GM19351 (cell line): Measurements from ENCODE around the gene YTHDF1.
"Not testable (repeated sequence)": the region's sequence is repeated elsewhere in the genome, so short reads cannot be mapped to it uniquely, and the experiment has no call there.

ENCODE experiments used
- ATAC-seq: cut with Tn5 transposase; IDR thresholded peaks from one replicate; pipeline ENCODE4 v1.9.1; 2021; ENCODE audit warnings: mild to moderate bottlenecking, moderate library complexity; ENCODE audit not compliant: unreplicated experiment

YTHDF1 gene

GRCh38 chr20:63216041-63216848 is at the start of gene YTHDF1:
Gene YTHDF1 (minus strand): TSS chr20:63216131. CDS start chr20:63215892, 239 bp downstream.
- peak; percentile 79 for ATAC-seq

GRCh38 chr20:63264519-63264918 is 48.6 kb upstream of the YTHDF1 start:
- ATAC-seq, result no peak

DNA sequence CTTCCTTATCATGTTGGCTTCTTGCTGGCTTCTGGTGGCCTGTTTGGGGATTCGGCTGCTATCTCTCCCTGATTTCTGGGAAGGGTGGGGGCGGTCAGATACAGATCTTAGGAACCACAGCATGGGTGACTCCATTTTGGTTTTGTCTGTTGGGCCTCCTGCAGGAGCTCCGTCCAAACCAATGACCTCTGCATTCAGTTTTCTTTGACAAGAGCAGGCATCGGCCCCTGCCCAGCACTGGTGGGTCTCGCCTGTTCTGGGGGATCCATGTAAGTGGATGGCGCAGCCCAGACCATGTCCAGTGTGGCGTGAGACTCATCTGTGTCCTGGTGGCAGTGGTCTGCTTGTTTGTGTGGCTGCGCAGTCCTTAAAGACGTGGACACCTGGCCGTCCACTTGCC is 48.1 kb upstream of the YTHDF1 start:
- ATAC-seq, result no peak

DNA sequence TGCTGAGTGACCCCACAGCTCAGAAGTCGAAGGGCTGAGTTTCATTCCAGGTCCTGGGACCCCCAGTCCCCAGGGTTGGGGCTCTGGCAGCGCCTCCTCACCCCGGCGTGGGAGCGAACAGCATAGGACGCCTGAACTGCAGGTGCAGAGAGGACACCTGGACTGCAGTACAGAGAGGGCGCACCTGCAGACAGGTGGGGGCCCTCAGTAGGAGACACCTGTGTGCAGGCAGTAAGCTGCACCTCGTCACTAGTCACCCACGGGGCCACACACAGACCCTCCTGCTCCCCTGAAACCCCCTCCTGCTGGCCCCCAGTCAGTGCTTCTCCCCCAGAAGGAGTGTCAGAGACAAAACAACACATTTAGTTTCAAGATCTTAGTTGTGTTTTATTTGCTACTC is 46.9 kb upstream of the YTHDF1 start:
- ATAC-seq, result no peak

DNA sequence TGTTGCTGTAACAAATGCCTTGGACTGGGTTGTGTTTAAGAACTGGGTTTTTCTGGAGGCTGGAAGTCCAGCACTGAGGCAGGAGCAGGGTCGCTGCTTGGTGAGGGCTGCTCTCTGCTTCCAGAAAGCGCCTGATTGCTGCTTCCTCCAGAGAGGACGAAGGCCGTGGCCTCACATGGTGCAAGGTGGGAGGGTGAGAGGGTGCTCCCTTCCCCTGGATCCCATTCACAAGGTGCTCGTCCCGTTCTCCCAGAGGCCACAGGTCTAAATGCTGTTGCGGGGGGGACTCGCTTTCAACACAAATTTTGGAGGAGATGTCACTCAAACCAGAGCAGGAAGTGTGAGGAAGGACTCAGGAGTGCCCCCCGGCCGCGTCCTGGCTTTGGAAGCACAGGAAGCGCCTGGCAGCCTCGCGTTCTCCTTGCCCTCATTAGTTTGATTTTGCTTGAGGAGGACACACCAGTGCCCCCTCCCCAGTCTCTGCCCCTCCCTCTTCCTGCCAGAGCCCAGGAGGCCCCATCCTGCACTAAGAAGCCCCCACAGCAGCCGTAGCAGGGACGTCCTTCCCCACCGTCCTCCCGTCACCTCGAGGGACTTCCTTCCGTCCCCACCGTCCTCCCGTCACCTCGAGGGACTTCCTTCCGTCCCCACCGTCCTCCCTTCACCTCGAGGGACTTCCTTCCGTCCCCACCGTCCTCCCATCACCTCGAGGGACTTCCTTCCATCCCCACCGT is 46.0 kb upstream of the YTHDF1 start:
- ATAC-seq, result no peak

DNA sequence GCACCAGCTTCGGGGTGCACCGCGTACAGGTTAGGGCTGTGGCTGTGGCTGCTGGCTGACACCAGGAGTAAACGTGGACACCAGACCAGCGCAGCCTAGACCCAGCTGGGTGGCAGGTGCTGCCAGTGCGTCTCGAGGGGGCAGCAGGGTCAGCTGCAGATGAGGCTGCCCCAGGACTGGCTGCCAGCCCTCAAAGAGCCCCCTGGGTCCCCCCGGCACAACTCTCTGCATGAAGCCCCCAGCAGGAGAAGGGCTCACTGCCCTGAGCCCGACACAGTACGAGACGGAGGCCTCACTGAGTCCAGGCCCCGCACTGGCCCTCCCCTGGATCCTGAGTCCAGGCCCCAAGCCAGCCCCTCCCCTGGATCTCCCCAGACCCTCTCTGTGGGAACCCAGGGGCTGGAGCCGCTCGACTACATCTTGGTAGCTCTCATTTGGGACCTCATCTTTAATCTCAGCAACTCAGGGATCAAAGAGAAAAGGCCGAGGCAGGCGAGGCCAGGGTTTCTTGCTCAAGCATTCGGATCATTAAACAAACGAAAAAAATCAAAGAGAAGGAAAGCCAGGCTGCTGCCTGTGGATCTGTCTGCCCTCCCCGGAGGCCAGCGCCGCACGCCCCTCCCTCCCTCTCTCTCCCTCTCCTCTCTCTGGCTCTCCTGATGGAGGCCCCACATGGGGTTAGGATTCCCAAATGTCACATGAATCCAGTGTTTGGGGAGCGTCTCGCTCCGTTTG is 45.3 kb upstream of the YTHDF1 start:
- no peak for ATAC-seq

DNA sequence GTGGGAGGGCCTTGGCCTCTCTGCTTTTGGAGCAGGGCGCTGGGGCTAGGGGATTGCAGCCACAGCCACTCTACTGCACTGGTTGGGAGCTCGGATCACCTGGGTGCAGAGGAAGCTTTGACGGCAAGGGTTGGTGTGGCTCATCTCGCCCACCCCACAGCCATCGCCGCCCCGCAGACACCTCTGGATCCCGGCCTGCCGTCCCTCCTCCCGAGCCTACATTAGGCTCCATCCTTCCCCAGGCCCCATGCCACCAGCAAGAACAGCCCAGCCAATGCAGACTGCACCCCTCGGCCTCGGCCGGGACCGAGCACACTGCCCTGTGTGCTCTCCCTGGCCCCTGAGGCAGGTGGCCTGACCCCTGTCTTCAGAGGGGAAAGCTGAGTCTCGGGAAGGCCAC is 44.6 kb upstream of the YTHDF1 start:
- no peak for ATAC-seq

GRCh38 chr20:63259734-63260460 is 44.0 kb upstream of the YTHDF1 start:
- ATAC-seq, result no peak

DNA sequence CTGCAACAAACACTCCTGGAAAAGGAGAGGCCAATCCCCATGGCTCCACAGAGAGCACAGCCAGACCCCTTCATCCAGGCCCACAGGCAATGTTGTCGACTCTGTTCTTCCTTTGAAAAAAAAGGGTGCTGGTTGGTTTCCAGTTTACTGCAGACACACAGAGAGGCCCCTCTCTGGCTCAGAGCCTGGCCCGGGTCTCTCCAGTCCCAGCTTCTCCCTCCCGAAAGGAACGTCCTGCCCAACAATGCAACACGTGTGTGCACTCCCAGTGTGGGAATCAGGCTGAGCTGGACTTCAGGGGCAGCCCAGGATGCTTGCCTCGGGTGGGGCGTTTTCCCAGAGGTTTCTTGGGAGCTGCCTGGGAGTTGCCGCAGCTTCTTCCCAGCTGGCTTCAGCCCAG is 42.9 kb upstream of the YTHDF1 start:
- ATAC-seq, result no peak

DNA sequence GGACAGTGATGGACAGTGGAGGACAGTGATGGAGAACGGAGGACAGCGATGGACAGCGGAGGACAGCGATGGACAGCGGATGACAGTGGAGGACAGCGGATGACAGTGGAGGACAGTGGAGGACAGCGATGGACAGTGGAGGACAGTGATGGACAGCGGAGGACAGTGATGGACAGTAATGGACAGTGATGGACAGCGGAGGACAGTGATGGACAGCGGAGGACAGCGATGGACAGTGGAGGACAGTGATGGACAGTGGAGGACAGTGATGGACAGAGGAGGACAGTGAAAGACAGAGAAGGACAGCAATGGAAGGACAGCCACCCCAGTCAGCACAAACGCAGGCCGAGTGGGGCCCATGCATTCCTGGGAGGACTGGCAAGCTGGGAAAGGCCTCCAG is 41.7 kb upstream of the YTHDF1 start:
- no peak for ATAC-seq

GRCh38 chr20:63256954-63257353 is 41.0 kb upstream of the YTHDF1 start:
- ATAC-seq, result no peak

DNA sequence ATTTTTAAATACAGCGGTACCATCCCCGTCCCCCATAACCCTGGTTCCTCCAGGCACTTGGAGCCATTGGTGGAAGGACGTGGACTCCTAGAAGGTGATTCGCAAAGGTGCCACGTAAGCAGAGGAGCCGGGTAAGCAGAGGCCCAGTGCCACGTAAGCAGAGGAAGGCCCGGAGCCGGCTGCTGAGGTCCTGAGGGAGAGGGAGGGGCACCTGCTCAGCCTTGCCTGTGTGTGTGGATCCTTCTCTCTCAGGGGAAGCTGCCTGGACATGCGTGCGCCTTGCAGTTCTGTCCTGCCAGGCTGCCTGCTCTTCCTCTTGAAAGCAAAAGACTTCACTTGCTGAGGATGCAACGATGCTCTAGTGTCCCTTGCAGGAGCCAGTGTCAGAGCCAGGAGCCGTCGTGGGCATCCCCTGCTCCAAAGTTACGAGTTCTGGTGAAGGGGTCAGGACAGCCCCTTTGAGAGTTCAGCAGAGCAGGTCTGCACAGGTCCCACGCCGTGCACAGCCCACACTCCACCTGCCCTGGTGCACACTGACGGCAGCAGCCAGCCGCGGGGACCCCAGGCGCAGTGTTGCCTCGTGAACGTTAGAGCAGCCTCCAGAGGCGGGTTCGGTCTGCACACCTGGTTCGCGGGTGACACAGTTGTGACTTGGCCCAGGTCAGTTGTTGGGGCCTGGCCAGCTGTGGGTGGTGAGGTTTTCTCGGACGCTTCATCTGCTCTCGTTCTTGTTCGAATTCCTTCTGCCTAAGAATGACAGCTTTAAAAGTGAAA is 40.2 kb upstream of the YTHDF1 start:
- no peak for ATAC-seq

DNA sequence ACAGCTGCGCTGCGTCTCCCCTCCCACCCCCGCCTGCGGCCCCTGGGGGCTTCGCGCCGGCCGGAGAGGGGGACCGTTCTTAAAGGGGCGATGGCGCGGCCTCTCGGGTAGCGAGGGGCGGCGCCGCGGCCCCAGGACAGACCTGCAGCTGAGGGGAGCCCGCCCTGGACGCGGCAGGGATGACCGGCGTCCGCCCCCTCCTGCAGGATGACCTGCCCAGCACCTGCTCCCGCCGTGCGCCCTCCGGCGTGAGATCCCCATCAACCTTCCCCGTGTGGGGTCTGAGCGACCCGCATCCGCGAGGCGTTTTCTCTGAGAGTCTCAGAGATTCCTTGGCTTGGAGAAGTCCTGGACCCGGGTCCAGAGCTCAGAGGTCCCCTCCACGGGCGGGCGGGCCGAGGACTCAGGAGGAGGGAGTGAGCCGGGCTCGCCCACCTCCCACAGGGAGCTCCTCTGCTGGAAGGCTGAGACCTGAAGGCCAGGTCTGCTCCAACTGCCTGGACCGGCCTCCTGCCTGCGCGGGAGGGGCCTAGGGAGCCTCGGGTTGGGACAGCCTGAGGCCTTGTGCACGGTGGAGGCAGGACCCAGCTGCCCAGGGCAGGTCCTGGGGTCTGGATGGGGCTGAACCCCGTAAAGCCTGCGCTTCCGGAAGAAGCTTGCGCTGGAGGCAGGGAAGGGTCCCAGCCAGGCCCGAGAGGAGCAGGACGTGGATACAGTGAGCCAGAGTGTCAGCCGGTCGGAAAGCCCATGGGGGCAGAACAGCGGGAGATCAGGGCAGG is 38.9 kb upstream of the YTHDF1 start:
- ATAC-seq, result no peak

DNA sequence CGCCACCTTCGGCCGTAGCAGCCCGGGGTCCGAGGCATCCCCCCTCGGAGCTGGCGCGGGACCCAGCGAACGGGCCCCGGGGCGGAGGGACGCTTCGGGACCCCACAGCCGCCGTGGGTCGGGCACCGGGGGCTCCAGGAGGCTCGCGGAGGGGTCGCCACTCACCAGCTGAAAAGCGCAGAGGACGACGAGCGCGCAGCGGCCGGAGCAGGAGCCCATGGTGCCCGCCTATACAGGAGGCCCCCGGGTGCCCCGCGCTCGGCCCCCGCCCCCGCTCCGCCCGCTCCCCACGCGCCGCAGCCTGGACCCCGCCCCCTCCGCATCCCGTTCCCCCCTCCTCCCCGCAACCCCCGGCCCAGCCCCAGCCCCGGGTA is 38.3 kb upstream of the YTHDF1 start, which contains the start of gene NKAIN4:
NKAIN4 (minus strand) TSS at position 232 of the 374 bp plus-strand sequence; CDS start at position 219, 13 bp downstream.
- no peak for ATAC-seq

DNA sequence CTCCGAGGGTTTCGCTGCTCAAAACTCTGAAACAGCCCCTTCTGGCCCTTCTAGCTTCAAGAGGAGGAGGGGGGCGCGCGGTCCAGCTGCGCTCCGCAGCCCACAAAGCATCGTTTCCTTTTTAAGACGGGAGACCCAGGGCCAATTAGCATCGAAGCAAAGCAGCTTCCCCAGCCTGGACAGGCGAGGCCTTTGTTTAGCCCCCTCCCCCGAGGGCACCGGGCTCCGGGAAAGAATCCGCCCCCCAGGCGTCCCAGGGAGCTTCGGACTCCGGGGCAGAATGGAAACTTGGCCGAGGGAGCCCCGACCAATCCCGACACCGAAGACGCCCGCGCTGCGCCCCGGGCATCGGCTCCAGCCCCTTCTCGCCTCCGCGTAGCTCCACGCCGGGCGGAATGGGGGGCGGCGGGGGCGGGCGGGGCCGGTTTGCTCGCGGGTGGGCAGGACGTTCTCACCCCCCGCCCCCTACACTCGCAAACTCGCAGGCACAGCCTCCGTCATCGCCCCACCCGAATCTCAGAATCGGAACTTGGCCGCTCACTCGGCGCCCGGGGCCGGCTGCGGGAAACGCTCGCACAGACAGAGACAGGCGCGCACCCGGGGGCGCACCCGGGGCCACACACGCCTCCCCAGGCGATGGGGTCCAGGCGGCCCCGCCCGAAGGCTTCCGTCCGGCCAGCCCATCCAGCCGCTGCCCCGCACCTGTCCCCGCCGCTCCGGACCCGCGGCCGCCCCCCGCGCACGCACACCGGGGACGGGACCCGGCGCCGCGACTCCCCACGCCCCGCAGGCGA is 37.7 kb upstream of the YTHDF1 start:
- no peak for ATAC-seq

DNA sequence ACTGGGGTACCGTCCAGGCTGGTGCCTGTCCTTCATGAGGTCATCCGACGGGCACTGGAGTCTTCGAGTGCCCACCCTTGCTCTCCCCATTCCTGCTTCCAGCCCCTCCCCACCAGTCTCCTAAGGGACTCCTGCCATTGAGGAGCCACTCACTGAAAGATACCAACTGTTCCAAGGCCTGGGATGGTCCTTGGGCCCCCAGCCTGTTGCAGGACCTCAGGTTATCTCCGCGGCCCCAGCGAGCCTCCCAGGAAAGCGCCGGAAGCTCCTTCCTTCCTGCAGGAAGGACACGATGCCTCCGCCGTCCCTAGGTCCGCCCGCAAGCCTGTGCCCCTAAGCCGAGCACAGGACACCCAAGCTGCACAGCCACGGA is 37.1 kb upstream of the YTHDF1 start:
- ATAC-seq, result no peak

- no peak for ATAC-seq
These were observed 36.4 kb upstream of the YTHDF1 start for GRCh38 chr20:63252284-63252711.

DNA sequence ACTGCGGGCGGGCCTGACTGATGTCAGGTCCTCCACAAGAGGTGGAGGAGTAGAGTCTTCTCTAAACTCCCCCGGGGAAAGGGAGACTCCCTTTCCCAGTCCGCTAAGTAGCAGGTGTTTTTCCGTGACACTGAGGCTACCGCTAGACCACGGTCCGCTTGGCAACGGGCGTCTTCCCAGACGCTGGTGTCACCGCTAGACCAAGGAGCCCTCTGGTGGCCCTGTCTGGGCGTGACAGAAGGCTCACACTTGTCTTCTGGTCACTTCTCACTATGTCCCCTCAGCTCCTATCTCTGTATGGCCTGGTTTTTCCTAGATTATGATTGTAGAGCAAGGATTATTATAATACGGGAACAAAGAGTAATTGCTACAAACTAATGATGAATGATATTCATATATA is 35.4 kb upstream of the YTHDF1 start:
- not testable (repeated sequence) for ATAC-seq

DNA sequence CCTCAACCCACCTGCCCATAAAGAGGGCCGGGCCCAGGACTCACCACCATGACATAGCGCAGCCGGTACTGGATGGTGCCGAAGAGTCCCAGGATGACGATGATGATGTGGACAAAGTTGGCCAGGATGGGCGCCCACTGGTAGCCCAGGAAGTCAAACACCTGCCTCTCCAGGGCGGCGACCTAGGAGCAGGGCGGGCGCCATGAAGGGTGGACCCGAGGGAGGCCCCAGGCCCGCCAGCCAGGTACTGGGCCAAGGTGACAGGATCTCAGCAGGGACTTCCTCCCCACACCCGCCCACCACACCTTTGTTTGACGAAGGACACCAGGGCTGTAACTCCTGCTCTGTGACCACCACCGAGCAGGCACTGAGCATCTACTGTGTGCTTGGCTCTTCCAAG is 34.0 kb upstream of the YTHDF1 start:
- ATAC-seq, result no peak
